Muscle of back (tissue), 11 donors: Measurements from ENCODE around the gene MPDZ. TPM values are rescaled to one million over a fixed set of nuclear protein-coding genes. Genes with fewer than 3 reads are reported as not detected.
"Not testable (repeated sequence)": the region's sequence is repeated elsewhere in the genome, so short reads cannot be mapped to it uniquely, and the experiment has no call there.

Source experiments
- DNase-seq, 3 donors: peaks; one replicate each; pipeline versions ENCODE4 v3.0.0 to v3.0.0-alpha.2; 2013
- polyA plus RNA-seq, 10 donors: library from polyadenylated mRNA; unstranded; fragments of 120-200 nt; gene quantifications; one replicate each; pipeline ENCODE4 v1.2.1, GENCODE V29; 2013; ENCODE audit not compliant: insufficient read length in 10 of 10

The MPDZ gene
- polyA plus RNA-seq, 10 donors: 30.2 to 52.0 (median 39.3) TPM

DNA sequence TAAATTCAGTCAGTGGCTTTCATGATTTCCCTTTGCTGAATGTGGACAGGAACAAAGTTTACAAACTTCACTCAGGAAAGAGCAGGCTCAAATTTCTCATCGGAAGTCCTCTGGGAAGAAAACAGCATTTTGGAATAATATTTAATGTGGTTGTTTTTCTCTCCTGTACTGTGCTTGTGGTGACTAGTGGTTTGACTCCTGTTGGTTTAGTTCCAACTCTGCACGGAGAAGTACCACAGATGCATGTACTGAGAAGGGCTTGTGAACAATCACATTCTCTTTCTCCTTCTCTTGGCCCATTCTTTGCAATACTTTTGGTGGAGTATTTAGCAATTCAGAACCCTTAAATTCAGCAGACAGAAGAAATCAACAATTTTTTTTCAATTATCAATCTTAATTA lies 13.3 kb downstream of the MPDZ start:
- DNase-seq: peak; percentile 23 to 63 (median 37)

DNA sequence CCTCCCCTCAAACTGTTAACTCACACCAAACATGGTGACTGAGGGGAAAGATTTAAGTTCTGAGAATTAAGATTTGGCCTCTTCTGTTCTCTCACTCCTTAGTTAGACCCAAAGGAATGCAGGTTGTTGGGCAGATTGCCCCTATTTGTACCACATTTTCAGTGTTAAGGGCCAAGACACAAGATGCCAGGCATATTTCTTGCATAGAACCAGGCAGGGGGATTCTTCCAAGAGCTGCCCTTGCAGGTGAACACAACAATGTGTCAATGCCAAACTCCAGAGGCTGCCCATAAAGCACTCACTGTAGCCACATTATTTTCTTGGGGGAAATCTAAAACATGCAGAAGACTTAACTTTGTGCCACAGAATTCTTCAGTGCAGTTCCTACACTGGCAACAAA lies 14.7 kb downstream of the MPDZ start:
- DNase-seq: no peak

DNA sequence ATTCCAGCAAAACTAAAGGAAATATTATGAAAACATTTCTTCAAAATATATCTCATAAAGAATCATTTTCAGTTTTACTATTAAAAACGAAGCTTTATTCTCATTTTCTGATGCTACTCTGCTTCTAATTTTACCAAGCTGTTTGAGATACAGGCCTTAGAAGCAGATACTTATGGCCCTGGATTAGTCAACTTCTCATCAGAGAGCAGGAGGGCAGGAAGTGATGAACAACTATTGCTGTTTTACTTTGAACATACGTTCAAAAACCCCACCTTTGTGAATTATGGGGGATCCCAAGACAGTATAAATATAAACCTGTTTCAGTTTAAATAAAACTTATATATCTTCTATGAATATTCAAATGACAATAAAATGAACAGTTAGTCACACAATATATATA lies 16.0 kb downstream of the MPDZ start:
- no peak for DNase-seq

DNA sequence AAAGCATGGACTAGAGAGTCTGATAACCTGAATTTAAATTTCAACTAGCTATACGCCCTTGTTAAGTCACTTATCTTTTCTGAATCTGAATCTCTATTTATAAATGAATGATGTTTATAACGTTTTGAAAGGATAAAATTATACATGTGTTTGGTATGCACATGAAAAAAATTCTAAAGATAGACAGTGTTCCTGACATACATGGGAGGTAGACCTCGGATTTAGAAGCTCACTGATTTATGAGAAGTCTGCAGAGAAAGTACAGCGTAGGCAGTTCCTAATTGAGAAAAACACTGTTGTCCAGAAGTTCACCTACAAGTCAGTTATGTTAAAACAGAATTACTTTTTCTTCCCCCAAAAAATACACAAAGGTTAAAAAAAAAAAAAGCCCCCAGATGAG lies 26.6 kb downstream of the MPDZ start:
- DNase-seq: no peak

DNA sequence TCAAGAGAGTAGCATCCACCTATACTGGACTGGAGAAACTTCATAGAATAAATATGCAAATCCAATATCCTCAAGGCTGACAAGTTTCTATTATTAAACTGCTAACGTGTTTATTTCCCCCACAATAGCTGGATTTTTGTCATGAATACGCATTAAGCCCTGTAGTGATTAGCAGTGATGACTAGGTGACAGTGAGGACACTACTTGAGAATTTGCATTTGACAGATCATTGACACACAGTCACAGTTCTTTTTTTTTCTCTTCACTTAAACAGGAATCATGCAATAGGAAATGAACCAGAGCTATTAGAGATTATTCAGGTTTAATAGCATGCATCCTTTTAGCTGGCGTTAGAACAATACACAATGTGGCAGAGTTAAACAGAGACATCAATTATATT lies 35.3 kb downstream of the MPDZ start:
- no peak for DNase-seq

DNA sequence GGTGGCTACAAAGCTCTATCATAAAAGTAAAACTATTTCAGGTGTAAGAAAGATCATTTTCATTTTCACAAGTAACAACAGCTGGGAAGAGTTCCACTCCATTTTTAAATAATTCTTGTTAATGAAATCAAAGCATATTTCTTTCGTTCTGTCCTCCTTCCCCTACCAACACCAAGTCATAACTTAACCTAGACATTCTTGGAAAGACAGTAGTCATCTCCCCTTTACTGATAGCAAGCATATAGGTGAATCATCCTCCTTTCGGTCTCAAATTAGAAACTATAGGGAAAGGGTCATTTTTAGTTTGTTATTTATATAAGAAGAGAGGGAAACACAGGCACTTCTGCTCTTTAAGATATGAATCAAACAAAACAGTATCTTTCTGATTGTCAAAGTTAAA lies 38.2 kb downstream of the MPDZ start:
- no peak for DNase-seq

DNA sequence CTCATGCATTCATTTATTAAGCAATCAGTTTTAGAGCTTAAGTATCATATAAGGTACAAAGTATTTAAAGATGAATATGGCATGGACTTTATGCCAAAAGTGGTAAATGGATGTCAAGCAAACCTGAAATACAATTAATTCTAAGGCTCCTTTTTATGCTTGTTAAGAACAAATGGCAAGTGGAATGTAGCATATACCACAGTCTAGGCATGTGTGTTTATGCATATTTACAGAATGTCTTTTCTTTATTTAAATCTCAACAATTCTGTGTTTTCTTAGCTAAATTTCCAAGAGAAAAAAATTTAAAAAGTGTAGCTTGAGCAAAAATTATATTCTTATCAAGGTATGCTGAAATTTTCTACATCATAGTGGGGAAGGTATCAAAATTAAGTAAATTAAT lies 39.8 kb downstream of the MPDZ start:
- DNase-seq: no peak

DNA sequence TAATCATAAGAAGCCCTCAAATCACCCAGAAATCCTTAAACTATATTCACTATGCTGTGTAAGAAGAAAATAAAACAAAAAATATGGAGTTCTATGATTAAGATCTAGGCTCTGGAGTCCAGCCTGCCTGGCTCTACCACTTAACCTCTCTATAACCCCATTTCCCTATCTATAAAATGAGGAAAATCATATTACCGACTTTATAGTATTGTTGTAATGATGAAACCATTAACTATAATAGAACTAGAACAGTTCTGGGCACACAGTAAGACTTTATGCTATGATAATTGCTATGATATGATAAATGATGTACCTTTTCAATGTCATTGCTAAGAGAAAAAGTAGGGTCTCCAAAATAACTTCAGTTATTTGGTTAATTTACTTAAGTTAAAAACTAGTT lies 40.3 kb downstream of the MPDZ start:
- DNase-seq: no peak

DNA sequence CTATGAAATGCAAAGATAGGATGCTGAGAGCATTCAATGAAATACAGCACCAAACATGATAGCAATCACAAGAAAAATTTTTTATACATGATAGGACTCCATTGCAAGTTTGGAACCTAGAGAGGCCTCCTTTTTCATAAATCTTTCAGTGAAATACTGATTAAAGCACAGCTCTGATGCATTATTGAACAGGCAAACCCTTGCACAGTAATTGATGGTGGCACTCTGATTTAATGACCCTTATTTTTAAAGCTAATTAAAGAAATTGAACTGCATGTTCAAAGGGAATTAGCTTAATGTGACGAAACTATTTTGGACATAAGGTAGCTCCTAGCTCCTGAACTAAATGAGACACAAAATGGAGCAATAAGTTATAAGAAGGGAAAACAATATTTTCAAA lies 44.6 kb downstream of the MPDZ start:
- DNase-seq: no peak

DNA sequence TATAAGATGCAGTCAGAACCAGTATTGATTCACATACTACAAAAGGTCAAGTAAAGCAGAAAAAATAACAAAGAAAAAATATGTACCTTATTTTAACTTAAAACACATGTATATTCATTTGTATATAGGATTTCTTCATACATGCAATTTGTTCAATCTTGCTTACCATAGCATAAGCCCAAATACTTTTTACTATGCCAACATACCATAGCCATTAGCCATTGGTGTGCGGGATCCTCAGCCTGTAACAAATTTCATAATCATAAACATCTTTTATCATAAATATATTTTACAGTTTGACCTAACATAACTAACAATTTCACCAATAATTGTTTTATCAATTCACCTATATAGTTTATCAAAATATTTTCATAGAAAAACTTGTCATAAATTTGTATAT lies 51.1 kb downstream of the MPDZ start:
- no peak for DNase-seq

DNA sequence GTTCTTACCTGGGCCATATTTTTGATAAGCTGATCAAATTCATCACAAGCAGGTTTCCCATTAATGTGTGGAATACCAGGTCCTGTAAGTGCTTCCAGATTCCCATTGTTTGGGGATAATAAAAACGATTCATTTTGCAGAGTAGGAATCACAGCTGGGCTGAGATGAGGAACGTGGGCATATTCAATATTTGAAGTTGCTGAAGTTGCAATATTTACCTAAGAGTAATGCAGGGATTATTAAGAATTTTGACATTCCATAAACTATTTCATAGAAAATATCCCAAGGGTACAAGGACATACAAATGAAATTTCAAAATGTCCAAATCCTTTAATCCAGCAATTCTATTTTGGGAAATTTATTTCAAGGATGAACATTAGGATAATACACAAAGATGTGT lies 55.1 kb downstream of the MPDZ start:
- DNase-seq: no peak

DNA sequence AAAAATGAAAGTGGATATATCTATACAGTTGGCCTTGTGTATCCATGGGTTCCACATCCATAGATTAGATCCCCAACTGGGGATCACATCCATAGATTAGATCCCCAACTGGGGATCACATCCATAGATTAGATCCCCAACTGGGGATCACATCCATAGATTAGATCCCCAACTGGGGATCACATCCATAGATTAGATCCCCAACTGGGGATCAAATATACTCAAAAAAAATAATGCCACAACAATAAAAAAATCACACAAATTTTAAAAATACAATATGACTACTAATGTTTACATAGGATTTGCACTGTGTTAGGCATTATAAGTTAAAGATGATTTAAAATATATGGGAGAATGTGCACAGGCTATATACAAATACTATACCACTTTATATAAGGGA lies 56.8 kb downstream of the MPDZ start:
- not testable (repeated sequence) for DNase-seq

DNA sequence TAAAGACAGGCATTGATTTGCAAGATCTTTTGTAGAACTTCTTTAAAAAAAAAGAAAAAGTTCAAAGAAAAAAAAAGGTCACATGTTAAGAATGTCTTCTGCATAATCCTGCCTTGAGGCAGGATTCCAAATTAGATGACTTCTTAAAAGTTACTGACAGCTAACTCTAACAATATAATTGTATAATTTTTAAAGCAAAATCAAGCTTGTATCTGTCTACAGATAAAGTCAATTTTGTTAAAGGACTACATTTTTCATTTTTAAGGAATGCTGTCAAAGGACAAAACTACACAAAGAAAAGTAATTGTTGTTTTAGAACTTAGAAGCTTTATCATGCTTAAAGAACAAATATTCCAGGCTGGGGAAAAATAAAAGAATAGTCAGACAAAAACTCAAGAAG lies 57.8 kb downstream of the MPDZ start:
- DNase-seq: no peak

DNA sequence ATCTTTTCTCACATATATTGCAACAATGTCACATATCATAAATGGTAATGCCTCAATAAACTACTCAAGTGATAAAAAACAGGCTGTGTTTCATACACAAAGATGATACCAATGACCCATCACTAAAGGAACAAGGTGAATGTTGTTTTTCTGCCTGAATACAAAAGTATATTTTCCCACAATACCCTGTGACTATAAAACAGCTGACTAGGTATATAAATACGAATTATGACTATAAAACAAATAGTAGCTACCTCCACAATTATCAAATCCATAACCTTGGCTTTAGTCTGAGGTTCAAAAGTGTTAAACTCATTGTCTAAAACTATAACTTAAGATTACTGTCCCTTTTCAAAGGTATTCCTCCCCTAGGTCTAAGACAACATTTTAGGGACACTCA lies 58.7 kb downstream of the MPDZ start:
- no peak for DNase-seq

DNA sequence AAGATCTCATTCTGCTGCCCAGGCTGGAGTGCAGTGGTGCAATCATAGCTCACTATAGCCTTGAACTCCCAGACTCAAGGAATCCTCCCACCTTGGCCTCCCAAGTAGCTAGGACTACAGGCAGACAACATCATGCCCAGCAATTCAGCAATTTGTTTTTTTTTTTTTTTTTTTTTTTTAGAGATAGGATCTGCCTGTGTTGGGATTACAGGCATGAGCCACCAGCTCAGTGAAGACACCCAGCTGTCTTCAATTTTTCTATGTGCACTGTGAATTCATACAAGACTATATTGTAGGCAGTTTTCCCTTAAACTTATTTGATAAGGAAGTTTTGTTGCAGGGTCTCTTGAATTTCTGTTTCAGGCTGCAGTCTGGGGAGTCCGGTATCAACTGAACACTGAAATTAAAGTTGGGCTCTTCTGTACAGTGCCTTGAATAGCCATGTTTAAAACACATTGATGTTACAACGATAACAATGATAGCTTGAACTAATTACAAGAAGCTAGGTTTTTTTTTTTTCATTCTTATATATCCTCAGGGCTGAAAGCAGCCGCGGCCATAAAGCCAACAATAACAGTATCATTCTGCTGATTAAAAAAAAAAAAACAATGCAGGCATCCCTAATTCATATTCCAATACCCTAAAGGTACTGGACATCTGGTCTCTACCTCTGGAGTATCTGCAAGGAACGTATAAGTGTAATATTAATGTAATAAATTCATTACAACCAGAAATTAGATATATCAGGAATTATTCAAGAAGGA lies 63.5 kb downstream of the MPDZ start:
- no peak for DNase-seq

DNA sequence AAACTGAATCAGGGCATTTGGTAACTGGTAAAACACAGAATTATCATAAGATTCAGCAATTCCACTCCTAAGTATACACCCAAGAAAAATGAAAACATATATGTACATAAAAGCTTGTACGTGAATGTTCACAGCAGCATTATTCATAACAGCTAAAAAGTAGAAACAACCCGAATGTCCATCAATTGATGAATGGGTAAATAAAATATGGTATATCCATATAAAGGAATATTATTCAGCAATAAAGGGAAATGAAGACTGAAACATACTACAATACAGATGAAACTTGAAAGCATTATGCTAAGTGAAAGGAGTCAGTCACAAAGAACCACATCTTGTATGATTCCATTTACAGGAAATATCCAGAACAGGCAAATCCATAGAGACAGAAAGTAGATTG lies 65.5 kb downstream of the MPDZ start:
- no peak for DNase-seq

DNA sequence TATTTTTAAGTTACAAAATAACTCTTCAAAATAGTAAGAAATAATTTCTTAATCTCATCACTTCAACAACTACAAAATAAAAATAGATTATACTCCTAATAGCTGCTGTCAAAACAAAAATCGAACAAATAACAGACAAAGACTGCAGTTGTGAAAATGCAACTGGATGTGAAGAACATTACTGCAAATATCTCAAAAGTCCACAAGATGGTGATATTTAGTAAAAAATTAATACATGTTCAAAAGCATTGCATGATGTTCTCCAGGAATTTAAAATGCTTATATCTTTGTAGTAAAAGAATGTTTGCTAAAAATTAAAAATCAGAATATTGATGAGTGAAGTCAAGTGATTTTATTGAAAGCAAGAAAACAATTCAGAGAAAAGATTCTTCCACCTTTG lies 66.2 kb downstream of the MPDZ start:
- DNase-seq: peak in 2 of 3 donors; percentile 1 to 16

DNA sequence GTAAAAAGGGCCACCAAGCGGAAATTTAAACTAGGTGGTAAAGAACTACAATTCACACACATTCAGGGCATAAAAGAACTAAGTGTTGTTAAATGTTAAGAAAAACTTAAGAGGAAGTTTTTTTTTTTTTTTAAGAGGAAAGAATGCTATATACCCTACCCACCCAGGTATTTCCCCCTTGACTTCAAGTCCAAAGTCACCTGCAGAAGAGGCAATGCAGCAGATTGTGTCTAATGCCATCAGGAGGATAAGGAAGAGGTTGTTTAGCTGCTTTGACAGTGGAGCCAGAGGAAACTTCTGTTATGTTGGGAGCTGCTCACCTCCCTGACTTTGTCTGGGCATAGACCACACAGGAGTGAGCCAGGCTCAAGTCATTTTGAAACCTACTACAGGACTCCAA lies 69.2 kb downstream of the MPDZ start:
- no peak for DNase-seq

DNA sequence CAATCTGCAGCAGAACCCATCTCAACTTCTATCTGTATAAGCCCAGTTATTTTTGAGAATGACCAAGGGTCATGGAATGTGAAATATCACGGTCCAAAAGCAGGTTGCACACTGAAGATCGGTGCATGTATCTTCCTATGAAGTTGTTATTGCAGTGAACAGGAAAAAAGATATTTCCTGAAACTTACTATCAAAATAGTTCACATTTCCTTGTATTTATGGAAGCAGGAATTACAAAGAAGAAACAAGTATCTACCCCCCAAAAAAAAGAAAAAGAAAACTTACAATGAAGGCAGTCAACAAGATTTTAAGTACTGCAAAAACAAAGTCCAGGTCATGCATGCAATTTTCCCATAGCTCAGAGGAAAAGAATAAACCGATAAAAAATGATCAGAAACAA lies 70.0 kb downstream of the MPDZ start:
- peak in 1 of 3 donors; percentile 3 for DNase-seq

DNA sequence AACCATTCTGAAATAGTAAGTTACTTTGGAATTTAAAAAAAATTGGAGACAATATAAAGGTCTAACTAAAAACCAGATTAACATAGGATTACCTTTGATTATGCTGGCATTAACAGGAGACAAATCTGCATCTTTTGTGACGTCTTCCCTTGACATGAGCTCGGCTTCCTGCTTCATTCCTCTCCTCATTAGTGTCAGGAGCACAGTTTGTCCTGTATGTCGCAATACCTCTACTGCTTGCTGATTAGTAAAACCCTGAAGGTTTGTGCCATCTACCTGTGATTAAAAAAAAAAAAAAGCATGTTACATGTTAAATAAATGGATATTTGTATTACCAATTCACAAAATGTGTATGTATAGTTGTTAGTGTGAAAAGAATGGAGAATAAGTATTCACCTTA lies 73.7 kb downstream of the MPDZ start:
- DNase-seq: no peak

DNA sequence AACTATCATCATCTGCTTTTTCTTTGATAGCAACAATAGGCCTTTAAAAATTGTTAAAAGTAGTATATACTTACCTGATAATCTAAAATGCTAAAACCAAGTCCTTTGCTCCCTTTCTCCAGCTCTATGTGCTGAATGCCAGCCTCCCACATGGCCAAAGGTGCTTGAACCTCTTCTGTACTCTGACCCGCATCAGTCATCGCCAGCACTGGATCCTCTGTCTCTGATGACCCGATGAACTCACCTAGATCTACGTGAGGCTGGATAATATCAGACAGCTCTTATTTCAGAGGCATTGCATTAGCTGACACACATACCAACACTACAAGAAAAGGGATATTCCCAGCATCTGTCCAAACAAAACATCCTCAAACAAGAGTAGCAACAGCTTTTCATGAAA lies 89.5 kb downstream of the MPDZ start:
- no peak for DNase-seq

DNA sequence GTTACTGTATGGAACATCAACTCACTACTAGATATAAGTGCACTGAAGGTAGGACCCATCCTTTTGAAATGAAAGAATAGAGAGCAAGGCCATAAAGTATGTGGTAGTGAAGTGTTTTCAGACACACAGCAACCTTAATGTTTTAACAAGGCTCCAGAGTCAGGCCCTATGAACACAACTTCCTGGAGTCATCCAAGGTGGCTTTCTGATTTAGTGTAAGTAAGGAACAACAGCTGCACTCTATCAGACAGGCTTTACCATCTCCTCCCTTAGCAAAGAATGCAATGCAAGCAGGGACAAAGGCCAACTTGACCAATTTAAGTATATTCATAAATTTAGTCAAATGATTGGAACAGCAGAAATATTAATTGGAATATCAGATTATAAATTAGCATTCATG lies 90.1 kb downstream of the MPDZ start:
- no peak for DNase-seq

DNA sequence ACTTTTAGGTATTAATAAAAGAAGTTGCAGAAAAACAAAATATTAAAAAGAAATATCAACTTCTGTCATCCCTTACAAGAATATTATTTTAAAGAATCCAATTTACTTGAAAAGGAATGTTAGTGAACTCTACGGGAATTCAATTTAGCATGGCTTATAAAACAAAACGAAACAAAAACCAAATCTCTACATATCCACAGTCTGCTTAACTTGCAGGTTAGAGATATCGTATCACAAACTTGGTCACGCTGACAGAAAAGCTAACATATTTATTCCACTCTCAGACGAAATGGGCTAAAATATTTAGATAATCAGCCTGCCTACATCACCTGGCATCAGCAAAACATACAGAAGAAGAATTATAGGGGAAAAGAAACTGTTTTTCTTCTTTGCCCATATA lies 92.7 kb downstream of the MPDZ start:
- DNase-seq: no peak

DNA sequence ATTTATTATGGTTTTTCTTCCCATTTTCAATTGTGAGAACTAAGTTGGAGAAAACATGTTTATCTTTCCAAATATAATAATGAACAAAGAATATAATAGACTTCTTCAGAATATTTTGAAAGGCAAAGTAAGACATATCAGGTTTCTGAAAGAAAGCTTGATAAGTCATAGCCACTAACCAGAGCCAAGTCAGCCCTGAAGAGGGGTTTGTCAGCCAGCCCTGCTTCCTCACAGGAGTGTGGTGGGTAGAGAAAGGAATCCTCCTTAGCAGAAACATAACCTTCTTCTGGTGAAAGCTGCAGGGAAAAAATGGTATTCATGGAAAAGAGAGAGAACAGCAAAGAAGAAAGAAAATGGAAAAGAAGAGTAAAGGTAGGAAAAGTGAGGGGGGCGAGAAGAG lies 93.4 kb downstream of the MPDZ start:
- no peak for DNase-seq

DNA sequence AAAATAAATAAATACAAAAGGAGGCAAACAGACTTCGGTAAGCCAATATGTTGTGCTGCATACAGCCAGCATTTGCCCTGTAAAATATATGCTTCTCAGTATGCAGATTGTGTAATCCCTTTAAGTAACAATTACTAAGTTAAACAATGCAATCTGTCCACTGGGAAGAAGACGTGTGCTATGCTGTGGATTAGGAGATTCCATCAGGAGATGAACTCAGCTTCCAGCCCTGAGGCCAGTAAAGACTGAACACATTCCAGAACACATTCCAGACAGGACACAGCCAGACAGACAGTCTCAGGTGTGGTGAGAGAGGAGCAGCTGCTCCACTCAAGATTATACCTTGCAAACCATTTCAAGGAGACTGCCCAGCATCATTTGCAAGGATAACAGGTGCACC lies 97.8 kb downstream of the MPDZ start:
- DNase-seq: no peak
